ENCODE data around the gene EDRF1.

The EDRF1 gene

GRCh38 chr10:125768219-125768855, 48.8 kb downstream of the EDRF1 start:
- peak; percentile 57 for DNase-seq (ENCODE audit: low read depth)

GRCh38 chr10:125769175-125769574, 49.7 kb downstream of the EDRF1 start:
- DNase-seq (ENCODE audit: low read depth), result no peak

GRCh38 chr10:125770844-125771243, 51.3 kb downstream of the EDRF1 start:
- no peak for DNase-seq (ENCODE audit: low read depth)

GRCh38 chr10:125772112-125772863, 52.8 kb downstream of the EDRF1 start:
- DNase-seq (ENCODE audit: low read depth), result no peak

- no peak for DNase-seq (ENCODE audit: low read depth)
These were observed 53.3 kb downstream of the EDRF1 start for GRCh38 chr10:125772864-125773180.

GRCh38 chr10:125773687-125774543, 54.4 kb downstream of the EDRF1 start:
- DNase-seq (ENCODE audit: low read depth), result no peak

GRCh38 chr10:125774581-125775191, 55.2 kb downstream of the EDRF1 start:
- DNase-seq (ENCODE audit: low read depth), result no peak

GRCh38 chr10:125775491-125776106, 56.1 kb downstream of the EDRF1 start, which contains the start of gene MMP21:
Gene MMP21 (minus strand): TSS chr10:125775821. CDS start chr10:125775821, 0 bp downstream.
- DNase-seq (ENCODE audit: low read depth), result no peak

- no peak for DNase-seq (ENCODE audit: low read depth)
These were observed 58.3 kb downstream of the EDRF1 start for GRCh38 chr10:125777806-125778205.

GRCh38 chr10:125778556-125778955, 59.0 kb downstream of the EDRF1 start:
- no peak for DNase-seq (ENCODE audit: low read depth)

- DNase-seq (ENCODE audit: low read depth), result no peak
These were observed 60.2 kb downstream of the EDRF1 start for GRCh38 chr10:125779403-125780327.

- no peak for DNase-seq (ENCODE audit: low read depth)
These were observed 61.9 kb downstream of the EDRF1 start for GRCh38 chr10:125781374-125781773.

- DNase-seq (ENCODE audit: low read depth), result no peak
These were observed 62.5 kb downstream of the EDRF1 start for GRCh38 chr10:125782054-125782453.

- DNase-seq (ENCODE audit: low read depth), result no peak
These were observed 63.1 kb downstream of the EDRF1 start for GRCh38 chr10:125782616-125783015.

GRCh38 chr10:125783408-125783807, 63.9 kb downstream of the EDRF1 start:
- no peak for DNase-seq (ENCODE audit: low read depth)

GRCh38 chr10:125783957-125784356, 64.4 kb downstream of the EDRF1 start:
- no peak for DNase-seq (ENCODE audit: low read depth)

- DNase-seq (ENCODE audit: low read depth), result no peak
These were observed 66.3 kb downstream of the EDRF1 start for GRCh38 chr10:125785791-125786190.

GRCh38 chr10:125788156-125789034, 68.9 kb downstream of the EDRF1 start:
- DNase-seq (ENCODE audit: low read depth), result no peak

GRCh38 chr10:125792342-125793300, 73.1 kb downstream of the EDRF1 start:
- DNase-seq (ENCODE audit: low read depth), result no peak
